ENCODE data around the gene OR10J1.
"Not testable (repeated sequence)": the region's sequence is repeated elsewhere in the genome, so short reads cannot be mapped to it uniquely, and the experiment has no call there.

The OR10J1 gene

DNA sequence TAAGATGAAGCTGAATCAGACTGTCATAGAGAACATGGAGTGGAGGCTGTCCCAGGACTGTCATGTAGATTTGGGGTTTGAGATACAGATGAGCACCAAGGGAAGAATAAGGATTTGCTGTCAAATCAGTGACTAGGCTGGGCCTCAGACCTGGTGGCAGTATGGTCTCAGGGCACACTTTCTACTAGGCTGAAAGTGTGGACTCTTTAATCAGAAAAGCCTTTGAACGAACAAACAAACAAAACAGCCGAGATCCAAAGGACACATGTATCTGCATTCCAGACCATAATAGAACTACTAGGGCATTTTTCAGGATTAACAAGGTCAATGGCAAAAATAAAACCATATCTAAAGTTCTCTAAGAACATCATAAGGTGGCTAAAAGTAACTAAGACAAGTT, 2.9 kb downstream of the OR10J1 start:
- H3K27ac ChIP-seq, result no peak overlapping the region

DNA sequence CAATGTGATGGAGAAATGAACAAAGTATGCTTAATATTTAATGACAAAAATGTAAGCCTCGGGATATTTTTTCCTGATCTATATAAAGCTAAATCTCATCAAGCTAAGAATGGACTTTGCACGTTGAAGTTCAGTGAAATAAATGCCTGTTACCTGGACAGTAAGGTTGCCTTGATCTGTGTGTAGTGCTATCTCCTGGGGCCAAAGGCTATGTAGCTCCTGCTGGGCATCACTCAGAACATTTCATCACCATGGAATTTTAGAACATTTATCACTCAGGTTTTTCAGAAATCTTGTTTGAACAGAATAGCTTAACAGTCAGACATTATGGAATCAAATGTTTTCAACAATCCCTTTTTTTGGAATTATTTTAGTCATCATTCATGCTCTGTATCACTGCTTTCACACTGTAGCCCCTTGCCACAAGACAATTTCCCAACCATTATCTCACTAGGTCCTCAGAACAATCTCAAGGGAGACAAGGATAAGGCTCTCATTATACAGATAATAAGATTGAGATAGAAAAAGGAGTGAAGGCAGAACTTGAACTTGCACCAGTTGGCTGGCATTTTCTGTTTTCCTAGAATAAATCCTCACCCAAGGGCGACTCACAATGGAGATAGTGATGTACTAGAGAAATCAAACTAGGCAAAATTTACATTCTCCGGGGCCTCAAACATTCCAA, 3.7 kb downstream of the OR10J1 start:
- no peak overlapping the region for H3K27ac ChIP-seq
- no peaks in the 10 kb centered on the region for H3K27me3 ChIP-seq (ENCODE audit: control insufficient read depth, insufficient read depth, low read length)

More for the DNA sequence above, 2.9 kb downstream of the OR10J1 start:
- TF ChIP-seq, protein P1, sequence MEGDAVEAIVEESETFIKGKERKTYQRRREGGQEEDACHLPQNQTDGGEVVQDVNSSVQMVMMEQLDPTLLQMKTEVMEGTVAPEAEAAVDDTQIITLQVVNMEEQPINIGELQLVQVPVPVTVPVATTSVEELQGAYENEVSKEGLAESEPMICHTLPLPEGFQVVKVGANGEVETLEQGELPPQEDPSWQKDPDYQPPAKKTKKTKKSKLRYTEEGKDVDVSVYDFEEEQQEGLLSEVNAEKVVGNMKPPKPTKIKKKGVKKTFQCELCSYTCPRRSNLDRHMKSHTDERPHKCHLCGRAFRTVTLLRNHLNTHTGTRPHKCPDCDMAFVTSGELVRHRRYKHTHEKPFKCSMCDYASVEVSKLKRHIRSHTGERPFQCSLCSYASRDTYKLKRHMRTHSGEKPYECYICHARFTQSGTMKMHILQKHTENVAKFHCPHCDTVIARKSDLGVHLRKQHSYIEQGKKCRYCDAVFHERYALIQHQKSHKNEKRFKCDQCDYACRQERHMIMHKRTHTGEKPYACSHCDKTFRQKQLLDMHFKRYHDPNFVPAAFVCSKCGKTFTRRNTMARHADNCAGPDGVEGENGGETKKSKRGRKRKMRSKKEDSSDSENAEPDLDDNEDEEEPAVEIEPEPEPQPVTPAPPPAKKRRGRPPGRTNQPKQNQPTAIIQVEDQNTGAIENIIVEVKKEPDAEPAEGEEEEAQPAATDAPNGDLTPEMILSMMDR (IDR thresholded peaks at IDR 0.05), result no peak
- Histone ChIP-seq H2AFZ (no peak overlapping the region), H3K36me3 (ENCODE audit: control insufficient read depth, insufficient read depth, low read length) (no peaks in the 10 kb centered on the region), H3K9ac (no peak overlapping the region), H3K79me2 (no peaks in the 10 kb centered on the region), H3K4me1 (no peaks in the 10 kb centered on the region), H3K4me3 (ENCODE audit: low read depth, low read length) (no peak overlapping the region), H3K4me2 (ENCODE audit: low read length) (no peak overlapping the region), H3K27me3 (ENCODE audit: control insufficient read depth, insufficient read depth, low read length) (no peaks in the 10 kb centered on the region), H3K9me3 (ENCODE audit: control insufficient read depth, low read length) (no peaks in the 10 kb centered on the region)

DNA sequence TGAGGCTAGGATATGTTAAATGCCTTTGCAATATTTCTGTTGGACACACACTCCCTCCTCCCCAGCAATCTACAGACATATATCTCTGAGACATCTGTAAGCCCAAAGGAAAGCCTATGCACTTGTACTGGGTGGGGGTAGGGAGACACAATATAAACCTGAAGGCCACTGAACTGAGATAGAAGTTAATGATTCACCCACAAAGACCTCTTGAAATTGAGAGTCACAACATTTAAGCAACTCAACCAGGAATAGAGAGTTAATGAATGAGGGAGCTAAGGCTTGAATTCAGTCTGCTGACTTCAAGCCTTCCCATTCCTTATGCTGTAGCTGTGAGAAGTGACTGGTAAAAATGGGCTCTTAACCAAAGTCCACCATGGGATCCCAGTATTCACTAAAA, 5.0 kb downstream of the OR10J1 start:
- no peak overlapping the region for H3K4me2 ChIP-seq (ENCODE audit: low read length)
- no peaks in the 10 kb centered on the region for H3K4me1 ChIP-seq
- TF ChIP-seq, protein P1 (IDR thresholded peaks at IDR 0.05), result no peak
- H3K79me2 ChIP-seq, result no peaks in the 10 kb centered on the region
- no peaks in the 10 kb centered on the region for H3K36me3 ChIP-seq (ENCODE audit: control insufficient read depth, insufficient read depth, low read length)
- H3K9ac ChIP-seq, result no peak overlapping the region
- H3K27ac ChIP-seq, result no peak overlapping the region
- H3K9me3 ChIP-seq (ENCODE audit: control insufficient read depth, low read length), result no peaks in the 10 kb centered on the region
- no peaks in the 10 kb centered on the region for H3K27me3 ChIP-seq (ENCODE audit: control insufficient read depth, insufficient read depth, low read length)
- no peak overlapping the region for H2AFZ ChIP-seq
- H3K4me3 ChIP-seq (ENCODE audit: low read depth, low read length), result no peak overlapping the region

More for the DNA sequence above, 3.7 kb downstream of the OR10J1 start:
- H3K79me2 ChIP-seq, result no peaks in the 10 kb centered on the region
- H3K4me1 ChIP-seq, result no peaks in the 10 kb centered on the region
- TF ChIP-seq, protein P1 (IDR thresholded peaks at IDR 0.05), result no peak
- H3K4me3 ChIP-seq (ENCODE audit: low read depth, low read length), result no peak overlapping the region
- H3K4me2 ChIP-seq (ENCODE audit: low read length), result no peak overlapping the region
- H2AFZ ChIP-seq, result no peak overlapping the region
- H3K9ac ChIP-seq, result no peak overlapping the region
- no peaks in the 10 kb centered on the region for H3K36me3 ChIP-seq (ENCODE audit: control insufficient read depth, insufficient read depth, low read length)
- no peaks in the 10 kb centered on the region for H3K9me3 ChIP-seq (ENCODE audit: control insufficient read depth, low read length)

DNA sequence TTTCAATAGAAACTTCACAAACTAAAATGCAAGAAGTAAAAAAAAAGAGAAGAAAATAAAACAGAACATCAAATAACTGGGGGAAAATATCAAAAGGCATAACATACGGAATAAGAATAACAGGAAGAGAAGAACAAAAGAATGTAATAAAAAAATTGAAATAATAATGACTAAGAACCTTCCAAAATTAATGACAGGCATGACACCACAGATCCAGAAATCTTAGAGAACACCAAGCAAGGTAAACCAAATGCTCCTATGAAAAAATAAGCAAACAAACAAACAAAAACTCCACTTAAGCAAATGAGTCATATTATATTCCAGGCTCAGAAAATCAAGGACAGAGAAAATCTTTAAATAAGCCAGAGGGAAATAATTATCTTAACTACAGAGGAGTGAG, 8.7 kb downstream of the OR10J1 start:
- TF ChIP-seq, protein P1 (IDR thresholded peaks at IDR 0.05), result no peak

DNA sequence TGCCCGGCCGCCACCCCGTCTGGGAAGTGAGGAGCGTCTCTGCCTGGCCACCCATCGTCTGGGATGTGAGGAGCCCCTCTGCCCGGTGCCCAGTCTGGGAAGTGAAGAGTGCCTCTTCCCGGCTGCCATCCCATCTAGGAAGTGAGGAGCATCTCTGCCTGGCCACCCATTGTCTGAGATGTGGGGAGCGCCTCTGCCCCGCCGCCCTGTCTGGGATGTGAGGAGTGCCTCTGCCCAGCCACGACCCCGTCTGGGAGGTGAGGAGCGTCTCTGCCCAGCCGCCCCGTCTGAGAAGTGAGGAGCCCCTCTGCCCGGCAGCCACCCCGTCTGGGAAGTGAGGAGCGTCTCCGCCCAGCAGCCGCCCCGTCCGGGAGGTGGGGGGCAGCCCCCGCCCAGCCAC, 10.1 kb downstream of the OR10J1 start:
- H3K4me1 ChIP-seq; H3K9ac ChIP-seq; H3K4me3 ChIP-seq (ENCODE audit: low read depth, low read length); H3K9me3 ChIP-seq (ENCODE audit: control insufficient read depth, low read length); H3K36me3 ChIP-seq (ENCODE audit: control insufficient read depth, insufficient read depth, low read length); H2AFZ ChIP-seq; H3K4me2 ChIP-seq (ENCODE audit: low read length); H3K27me3 ChIP-seq (ENCODE audit: control insufficient read depth, insufficient read depth, low read length); H3K79me2 ChIP-seq; H3K27ac ChIP-seq: not testable (repeated sequence)

More for the DNA sequence above, 8.7 kb downstream of the OR10J1 start:
- Histone ChIP-seq H3K9me3 (ENCODE audit: control insufficient read depth, low read length) (no peaks in the 10 kb centered on the region), H3K9ac (no peak overlapping the region), H3K79me2 (no peaks in the 10 kb centered on the region), H3K27ac (no peak overlapping the region), H3K4me2 (ENCODE audit: low read length) (no peak overlapping the region), H2AFZ (no peak overlapping the region), H3K4me3 (ENCODE audit: low read depth, low read length) (no peak overlapping the region), H3K4me1 (no peaks in the 10 kb centered on the region), H3K36me3 (ENCODE audit: control insufficient read depth, insufficient read depth, low read length) (no peaks in the 10 kb centered on the region), H3K27me3 (ENCODE audit: control insufficient read depth, insufficient read depth, low read length) (no peaks in the 10 kb centered on the region)

Measured in parathyroid adenoma (tissue), 2 donors.